ENCODE measurements around the gene ARHGAP9. TPM values are rescaled to one million over a fixed set of nuclear protein-coding genes. Genes with fewer than 3 reads are reported as not detected.
"Not testable (repeated sequence)": the region's sequence is repeated elsewhere in the genome, so short reads cannot be mapped to it uniquely, and the experiment has no call there.

ARHGAP9 gene
- total and polyA plus RNA-seq, 11 donors, result 1.7 to 33.4 (median 3.6) TPM

- peaks cover 0 to 81% (median 72%) of the 10 kb centered on the region in 9 donors for H3K36me3 ChIP-seq
- DNase-seq, result no peak
- H3K9me3 ChIP-seq, result no peaks in the 10 kb centered on the region
- WGBS, 4 donors, result 92 to 94% (median 93%) methylated on average over 12 of the region's 12 CpGs
- ATAC-seq, result no peak
- TF ChIP-seq POLR2A (IDR thresholded peaks at IDR 0.05), result no peak
- TF ChIP-seq CTCF (IDR thresholded peaks at IDR 0.05), result no peak
- H3K27me3 ChIP-seq, result no peaks in the 10 kb centered on the region
- no peak overlapping the region for H3K4me3 ChIP-seq
- no peak overlapping the region for H3K27ac ChIP-seq
- H3K4me1 ChIP-seq, result no peaks in the 10 kb centered on the region
- intact Hi-C loops (cut with DNase I), result no loop called here
Measured at GRCh38 chr12:57497223-57498131, 17.8 kb upstream of the ARHGAP9 start.

GRCh38 chr12:57496822-57497221, 17.2 kb upstream of the ARHGAP9 start:
- no peak for ATAC-seq
- intact Hi-C loops (cut with DNase I), result no loop called here

GRCh38 chr12:57495051-57495701, 15.5 kb upstream of the ARHGAP9 start:
- peaks cover 0 to 80% (median 72%) of the 10 kb centered on the region in 9 donors for H3K36me3 ChIP-seq
- H3K4me1 ChIP-seq; H3K9me3 ChIP-seq; ATAC-seq; H3K27ac ChIP-seq; H3K4me3 ChIP-seq; intact Hi-C loops (cut with DNase I); DNase-seq; H3K27me3 ChIP-seq: not testable (repeated sequence)
- WGBS, 4 donors, result 94 to 98% (median 97%) methylated on average over 15 to 46 of the region's 48 CpGs

More at GRCh38 chr12:57496822-57497221, 17.2 kb upstream of the ARHGAP9 start:
- H3K36me3 ChIP-seq, result peaks cover 0 to 80% (median 72%) of the 10 kb centered on the region in 9 donors
- DNase-seq, result no peak
- TF ChIP-seq POLR2A (IDR thresholded peaks at IDR 0.05) (no peak), CTCF (IDR thresholded peaks at IDR 0.05) (no peak)
- no peak overlapping the region for H3K27ac ChIP-seq
- no peaks in the 10 kb centered on the region for H3K4me1 ChIP-seq
- no peak overlapping the region for H3K4me3 ChIP-seq
- no peaks in the 10 kb centered on the region for H3K27me3 ChIP-seq
- H3K9me3 ChIP-seq, result no peaks in the 10 kb centered on the region

GRCh38 chr12:57491393-57492280, 12.0 kb upstream of the ARHGAP9 start:
- peaks cover 0 to 57% (median 51%) of the 10 kb centered on the region in 9 donors for H3K36me3 ChIP-seq
- DNase-seq, result no peak
- no peak overlapping the region for H3K27ac ChIP-seq
- ATAC-seq, result no peak
- intact Hi-C loops (cut with DNase I), result no loop called here
- H3K27me3 ChIP-seq, result no peaks in the 10 kb centered on the region
- H3K4me3 ChIP-seq, result no peak overlapping the region
- no peaks in the 10 kb centered on the region for H3K9me3 ChIP-seq
- TF ChIP-seq POLR2A (IDR thresholded peaks at IDR 0.05), result no peak
- no peak for TF ChIP-seq CTCF (IDR thresholded peaks at IDR 0.05)
- H3K4me1 ChIP-seq, result peaks cover 6 to 20% (median 10%) of the 10 kb centered on the region in 12 donors
- WGBS, 4 donors, result 88 to 90% (median 89%) methylated on average over 15 of the region's 15 CpGs
